Common myeloid progenitor, CD34-positive (primary cell): Measurements from ENCODE around the gene ZNF511.

Experiments
- CTCF ChIA-PET: fragments of 350-600 bp; sonication (Branson Sonifier 250); formaldehyde crosslinking; loops from one replicate; lab custom pipeline; 2021; ENCODE audit warnings: antibody characterized with exemption; lab: Charles Lee
- POLR2A ChIA-PET: fragments of 350-600 bp; sonication (Branson Sonifier 250); formaldehyde crosslinking; loops from one replicate; lab custom pipeline; 2021; ENCODE audit warnings: antibody characterized with exemption; lab: Charles Lee
- DNase-seq, 3 donors: peaks; one replicate each; pipeline versions ENCODE4 v3.0.0 to v3.0.0-alpha.2; 2013
- H3K27ac ChIP-seq, 2 experiments: 1 replicate in 1 of 2; 2 replicates in 1 of 2; pipeline ENCODE4 v1.7.0; 2013; ENCODE audit warnings: inconsistent platforms in 2 of 2, low read length in 2 of 2, mild to moderate bottlenecking in 2 of 2, low read depth in 1 of 2, moderate library complexity in 1 of 2; ENCODE audit not compliant: severe bottlenecking in 2 of 2, insufficient read depth in 1 of 2, poor library complexity in 1 of 2
- H3K27me3 ChIP-seq, 5 experiments: replicated peaks in 2 of 5; 1 replicate in 3 of 5; 2 replicates in 2 of 5; pipeline versions ENCODE4 v1.6.1 to v1.7.0; 2013; ENCODE audit warnings: low read length in 4 of 5, mild to moderate bottlenecking in 2 of 5, moderate library complexity in 2 of 5, inconsistent platforms in 1 of 5; ENCODE audit not compliant: insufficient read depth in 5 of 5, control insufficient read depth in 4 of 5
- H3K36me3 ChIP-seq, 4 experiments: 1 replicate in 2 of 4; 2 replicates in 2 of 4; pipeline versions ENCODE4 v1.6.1 to v1.7.0; 2013; ENCODE audit warnings: low read length in 3 of 4, control low read depth in 1 of 4, mild to moderate bottlenecking in 1 of 4; ENCODE audit not compliant: control insufficient read depth in 4 of 4, insufficient read depth in 4 of 4
- H3K4me1 ChIP-seq, 4 experiments: 1 replicate in 3 of 4; 2 replicates in 1 of 4; pipeline versions ENCODE4 v1.6.1 to v1.7.1; 2013; ENCODE audit warnings: low read length in 3 of 4, mild to moderate bottlenecking in 3 of 4, control low read depth in 1 of 4, inconsistent platforms in 1 of 4, moderate library complexity in 1 of 4; ENCODE audit not compliant: control insufficient read depth in 4 of 4, insufficient read depth in 4 of 4; ENCODE audit errors: control extremely low read depth in 1 of 4
- H3K4me3 ChIP-seq, 7 experiments: 1 replicate in 4 of 7; 2 replicates in 3 of 7; pipeline versions ENCODE4 v1.5.1 to v1.7.0; 2013; ENCODE audit warnings: mild to moderate bottlenecking in 7 of 7, low read length in 6 of 7, moderate library complexity in 6 of 7, inconsistent platforms in 2 of 7, low read depth in 2 of 7, control low read depth in 1 of 7; ENCODE audit not compliant: insufficient read depth in 4 of 7, control insufficient read depth in 1 of 7; ENCODE audit errors: extremely low read depth in 1 of 7
- H3K9me3 ChIP-seq, 5 experiments: 1 replicate in 4 of 5; 2 replicates in 1 of 5; pipeline versions ENCODE4 v1.6.1 to v1.7.1; 2013; ENCODE audit warnings: low read length in 4 of 5, mild to moderate bottlenecking in 2 of 5, inconsistent platforms in 1 of 5, low read depth in 1 of 5, moderate library complexity in 1 of 5; ENCODE audit not compliant: control insufficient read depth in 4 of 5, insufficient read depth in 2 of 5; ENCODE audit errors: control extremely low read depth in 1 of 5
- WGBS: methylation state at CpG from one replicate; pipeline ENCODE4 v1.1.5; 2013; ENCODE audit not compliant: insufficient coverage; 5-methylcytosine and 5-hydroxymethylcytosine counted together

The ZNF511 gene

DNA sequence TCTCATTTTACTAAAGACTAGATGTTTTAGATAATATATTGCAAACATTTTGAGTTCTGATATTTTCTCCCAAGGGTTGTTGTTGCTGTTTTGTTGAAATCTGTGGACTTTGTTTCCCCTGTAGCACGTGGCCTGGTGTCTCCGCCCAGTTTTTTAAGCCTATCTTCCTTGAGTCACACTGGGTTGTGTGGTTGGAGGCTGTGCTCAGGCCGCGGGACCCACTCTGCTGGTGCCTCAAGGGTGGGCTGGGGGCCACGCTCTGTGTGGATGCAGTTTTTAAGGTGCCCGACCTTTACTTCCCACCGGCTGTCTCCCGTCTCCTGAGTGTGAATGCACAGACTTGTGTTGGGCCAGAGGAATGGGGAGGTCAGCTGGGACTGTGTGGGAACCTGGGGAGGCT lies 34.2 kb downstream of the ZNF511 start:
- CTCF ChIA-PET: no interaction called here
- POLR2A ChIA-PET: no interaction called here
- Histone ChIP-seq H3K4me3 (no peak overlapping the region), H3K9me3 (peaks cover 0 to 8% (median 0%) of the 10 kb centered on the region in 5 experiments), H3K27me3 (peaks cover 0 to 83% (median 12%) of the 10 kb centered on the region in 5 experiments), H3K27ac (no peak overlapping the region), H3K4me1 (peaks cover 0 to 5% (median 0%) of the 10 kb centered on the region in 4 experiments), H3K36me3 (no peaks in the 10 kb centered on the region)
- DNase-seq: no peak
- WGBS: 77% methylated on average over 5 of the region's 8 CpGs

DNA sequence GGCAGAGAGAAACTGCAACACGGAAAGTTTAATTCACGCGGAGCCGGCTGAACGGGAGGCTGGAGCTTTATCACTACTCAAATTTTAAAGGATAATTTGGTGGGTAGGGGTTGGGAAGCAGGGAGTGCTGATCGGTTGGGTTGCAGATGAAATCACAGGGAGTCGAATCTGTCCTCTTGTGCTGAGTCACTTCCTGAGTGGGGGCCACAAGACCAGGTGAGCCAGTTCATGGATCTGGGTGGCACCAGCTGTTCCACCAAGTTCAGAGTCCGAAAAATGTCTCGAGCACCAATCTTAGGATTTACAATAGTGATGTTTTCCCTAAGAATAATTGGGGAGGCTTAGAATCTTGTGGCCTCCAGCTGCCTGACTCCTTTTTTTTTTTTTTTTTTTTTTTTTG lies 34.8 kb downstream of the ZNF511 start:
- ChIA-PET CTCF (interaction anchor here (1.6 to 1.9 kb wide), 2 partner anchors 14 to 15 kb away, joined by 3 to 4 read pairs; no protein-coding TSS in a partner anchor), POLR2A (no interaction called here)
- no peak overlapping the region for H3K27ac ChIP-seq
- 65% methylated on average over 8 of the region's 9 CpGs for WGBS
- H3K9me3 ChIP-seq: peaks cover 0 to 8% (median 0%) of the 10 kb centered on the region in 5 experiments
- DNase-seq: no peak
- no peaks in the 10 kb centered on the region for H3K36me3 ChIP-seq
- H3K4me3 ChIP-seq: no peak overlapping the region
- peaks cover 0 to 81% (median 10%) of the 10 kb centered on the region in 5 experiments for H3K27me3 ChIP-seq
- H3K4me1 ChIP-seq: peaks cover 0 to 5% (median 0%) of the 10 kb centered on the region in 4 experiments

DNA sequence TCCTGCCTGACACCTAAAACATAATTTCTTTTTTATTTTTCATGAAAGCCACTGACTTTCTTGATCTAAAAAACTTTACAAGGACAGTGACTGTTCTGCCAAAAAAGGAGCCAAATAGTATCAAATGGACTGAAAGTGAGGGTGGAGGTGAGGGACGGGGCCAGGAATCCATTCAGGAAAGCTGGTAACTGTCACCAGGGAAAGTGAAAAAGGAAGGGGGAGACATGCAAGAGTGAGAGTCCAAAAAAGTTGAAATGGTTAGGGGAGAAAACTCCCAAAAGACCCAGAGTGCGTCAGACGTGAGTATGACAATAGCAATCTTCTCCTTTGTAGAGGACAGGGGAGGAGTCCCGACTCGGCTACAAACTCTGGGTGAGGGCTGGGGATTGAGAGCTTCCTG lies 35.5 kb downstream of the ZNF511 start:
- H3K4me3 ChIP-seq: no peak overlapping the region
- no peak overlapping the region for H3K27ac ChIP-seq
- CTCF ChIA-PET: interaction anchor here (1.6 to 1.9 kb wide), 2 partner anchors 13 to 15 kb away, joined by 3 to 4 read pairs; no protein-coding TSS in a partner anchor
- no peak for DNase-seq
- no peaks in the 10 kb centered on the region for H3K36me3 ChIP-seq
- POLR2A ChIA-PET: no interaction called here
- peaks cover 0 to 79% (median 10%) of the 10 kb centered on the region in 5 experiments for H3K27me3 ChIP-seq
- peaks cover 0 to 8% (median 0%) of the 10 kb centered on the region in 5 experiments for H3K9me3 ChIP-seq
- WGBS: 76% methylated on average over 5 of the region's 5 CpGs
- H3K4me1 ChIP-seq: peaks cover 0 to 5% (median 0%) of the 10 kb centered on the region in 4 experiments

DNA sequence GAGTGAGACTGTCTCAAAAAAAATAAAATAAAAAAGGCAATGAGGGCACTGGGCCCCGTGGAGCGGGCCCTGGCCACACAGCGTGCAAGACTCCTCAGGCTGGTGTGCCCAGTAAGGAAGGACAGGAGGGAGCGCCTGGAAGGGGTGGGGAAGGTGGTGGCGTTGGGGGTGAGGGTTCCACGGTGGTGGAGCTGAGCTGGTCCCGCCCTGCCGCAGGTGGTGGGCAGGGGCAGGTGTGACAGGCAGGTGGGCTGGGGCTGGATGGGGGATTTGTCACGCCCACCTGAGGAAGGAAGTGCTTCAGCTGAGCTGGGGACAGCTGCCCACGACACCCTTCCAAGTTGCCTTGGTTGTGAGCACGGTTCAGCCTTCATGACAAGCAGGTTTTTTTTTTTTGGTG lies 37.7 kb downstream of the ZNF511 start:
- no peak for DNase-seq
- peaks cover 0 to 8% (median 0%) of the 10 kb centered on the region in 5 experiments for H3K9me3 ChIP-seq
- H3K4me1 ChIP-seq: peaks cover 0 to 5% (median 0%) of the 10 kb centered on the region in 4 experiments
- peaks cover 0 to 82% (median 10%) of the 10 kb centered on the region in 5 experiments for H3K27me3 ChIP-seq
- H3K27ac ChIP-seq: no peak overlapping the region
- no peak overlapping the region for H3K4me3 ChIP-seq
- 52% methylated on average over 10 of the region's 11 CpGs for WGBS
- no peaks in the 10 kb centered on the region for H3K36me3 ChIP-seq
- POLR2A ChIA-PET: interaction anchor here (0.6 kb wide), 1 partner anchor 27 kb away, joined by 3 read pairs; the partner anchor contains the start of gene ECHS1
- CTCF ChIA-PET: interaction anchor here (0.7 to 1.2 kb wide), 6 partner anchors 9 to 42 kb away, joined by 3 to 4 read pairs (median 3); no protein-coding TSS in a partner anchor

DNA sequence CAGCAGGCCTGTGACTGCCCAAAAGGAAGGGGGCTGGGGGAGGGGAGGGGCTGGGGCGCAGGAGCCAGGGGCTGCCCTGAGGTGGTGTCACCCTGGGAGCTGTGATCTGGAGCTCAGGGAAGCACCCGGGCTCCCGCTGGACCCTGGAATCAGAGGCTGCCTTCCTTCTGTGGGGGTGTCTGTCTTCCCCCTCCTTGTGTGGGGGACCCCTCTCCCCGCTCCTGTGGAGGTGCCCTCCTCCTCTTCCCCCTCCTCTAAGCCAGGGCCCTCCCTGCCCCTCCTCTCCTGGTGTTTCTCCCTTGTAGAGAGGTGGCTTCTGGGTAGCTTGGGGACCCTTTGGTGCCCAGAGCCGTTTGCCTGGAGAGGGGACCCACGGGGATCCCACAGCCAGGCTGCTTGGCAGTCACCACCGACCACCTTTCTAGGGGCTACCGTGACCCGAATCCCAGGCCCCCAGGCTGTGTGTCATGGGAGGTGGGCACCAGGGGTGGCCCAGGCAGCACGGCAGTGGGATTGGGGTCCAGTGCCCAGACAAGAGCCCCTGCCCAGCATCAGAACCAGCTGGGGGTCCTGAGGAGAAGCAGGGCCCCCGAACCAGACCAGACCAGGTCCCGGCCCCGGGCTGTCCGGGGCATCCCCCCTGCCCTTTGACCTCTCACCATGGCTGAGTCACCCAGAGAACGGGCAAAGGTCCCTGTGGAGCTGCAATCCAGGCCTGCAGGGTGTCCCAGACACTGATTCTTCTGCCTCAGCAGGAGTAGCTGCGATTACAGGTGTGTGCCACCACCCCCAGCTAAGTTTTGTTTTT lies 39.2 kb downstream of the ZNF511 start:
- H3K36me3 ChIP-seq: no peaks in the 10 kb centered on the region
- POLR2A ChIA-PET: no interaction called here
- no peak overlapping the region for H3K27ac ChIP-seq
- no peak overlapping the region for H3K4me3 ChIP-seq
- H3K9me3 ChIP-seq: peaks cover 0 to 8% (median 0%) of the 10 kb centered on the region in 5 experiments
- peaks cover 0 to 5% (median 0%) of the 10 kb centered on the region in 4 experiments for H3K4me1 ChIP-seq
- 81% methylated on average over 12 of the region's 16 CpGs for WGBS
- no peak for DNase-seq
- CTCF ChIA-PET: interaction anchor here (1.0 to 1.1 kb wide), 2 partner anchors 18 to 19 kb away, joined by 3 to 4 read pairs; no protein-coding TSS in a partner anchor
- peaks cover 0 to 72% (median 12%) of the 10 kb centered on the region in 5 experiments for H3K27me3 ChIP-seq

DNA sequence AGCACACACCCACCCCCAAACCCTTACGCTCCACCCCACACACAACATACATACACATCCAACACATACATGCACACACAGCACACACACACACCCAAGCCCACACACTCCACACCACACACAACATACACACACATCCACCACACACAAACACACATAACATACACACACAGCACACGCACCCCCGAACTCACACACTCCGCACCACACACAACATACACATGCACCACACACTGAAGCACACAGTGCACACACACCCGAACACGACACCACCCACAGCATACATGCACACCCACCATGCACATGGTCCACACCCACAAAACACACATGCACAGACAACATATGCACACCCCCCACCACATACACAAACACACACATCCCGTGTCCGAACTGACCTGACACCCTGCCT lies 40.5 kb downstream of the ZNF511 start:
- Histone ChIP-seq H3K4me1 (no peaks in the 10 kb centered on the region), H3K27me3 (peaks cover 0 to 63% (median 12%) of the 10 kb centered on the region in 5 experiments), H3K36me3 (no peaks in the 10 kb centered on the region), H3K27ac (no peak overlapping the region), H3K9me3 (peaks cover 0 to 8% (median 0%) of the 10 kb centered on the region in 5 experiments), H3K4me3 (no peak overlapping the region)
- ChIA-PET CTCF (no interaction called here), POLR2A (no interaction called here)
- DNase-seq: no peak
- 100% methylated on average over 4 of the region's 8 CpGs for WGBS

DNA sequence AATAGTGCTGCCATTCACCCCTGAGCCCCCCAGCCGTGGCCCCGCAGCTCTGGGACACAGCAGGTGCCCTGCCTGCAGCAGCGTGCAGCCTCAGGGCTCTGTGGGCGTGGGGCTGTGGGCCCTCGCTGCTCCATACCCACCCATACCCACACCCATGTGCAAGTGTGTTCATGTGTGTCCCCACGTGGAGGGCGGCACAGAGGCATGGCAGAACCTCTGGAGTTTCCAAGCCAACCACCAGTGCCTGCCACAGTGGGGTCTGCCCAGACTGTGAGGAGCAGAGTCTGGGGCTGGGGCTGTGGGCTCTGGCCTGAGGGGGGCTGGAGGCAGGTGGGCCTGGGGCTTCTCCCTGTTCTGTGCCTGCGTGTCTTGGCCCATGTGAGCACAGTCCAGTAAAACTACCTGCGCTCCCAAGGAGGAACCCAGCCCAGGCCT lies 40.9 kb downstream of the ZNF511 start:
- Histone ChIP-seq H3K9me3 (peaks cover 0 to 7% (median 0%) of the 10 kb centered on the region in 5 experiments), H3K4me3 (no peak overlapping the region), H3K36me3 (no peaks in the 10 kb centered on the region), H3K4me1 (no peaks in the 10 kb centered on the region), H3K27me3 (peaks cover 0 to 59% (median 8%) of the 10 kb centered on the region in 5 experiments), H3K27ac (no peak overlapping the region)
- ChIA-PET POLR2A (no interaction called here), CTCF (no interaction called here)
- no peak for DNase-seq
- WGBS: 83% methylated on average over 5 of the region's 9 CpGs
